ENCODE data around the gene ACOT9.
"Not testable (repeated sequence)": the region's sequence is repeated elsewhere in the genome, so short reads cannot be mapped to it uniquely, and the experiment has no call there.

The ACOT9 gene

DNA sequence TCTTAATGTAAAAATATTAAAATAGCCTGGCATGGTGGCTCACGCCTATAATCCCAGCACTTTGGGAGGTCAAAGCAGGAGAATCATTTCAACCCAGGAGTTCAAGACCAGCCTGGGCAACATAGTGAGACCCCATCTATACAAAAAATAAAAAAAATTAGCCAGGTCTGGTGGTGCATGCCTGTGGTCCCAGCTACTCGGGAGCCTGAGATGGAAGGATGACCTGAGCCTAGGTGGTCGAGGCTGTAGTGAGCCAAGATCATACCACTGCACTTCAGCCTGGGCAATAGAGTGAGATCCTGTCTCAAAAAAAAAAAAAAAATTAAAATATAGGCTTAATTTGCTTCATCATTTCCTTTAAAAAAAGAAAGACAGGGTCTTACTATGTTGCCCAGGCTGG, 66.6 kb downstream of the ACOT9 start:
- DNase-seq, result not testable (repeated sequence)

DNA sequence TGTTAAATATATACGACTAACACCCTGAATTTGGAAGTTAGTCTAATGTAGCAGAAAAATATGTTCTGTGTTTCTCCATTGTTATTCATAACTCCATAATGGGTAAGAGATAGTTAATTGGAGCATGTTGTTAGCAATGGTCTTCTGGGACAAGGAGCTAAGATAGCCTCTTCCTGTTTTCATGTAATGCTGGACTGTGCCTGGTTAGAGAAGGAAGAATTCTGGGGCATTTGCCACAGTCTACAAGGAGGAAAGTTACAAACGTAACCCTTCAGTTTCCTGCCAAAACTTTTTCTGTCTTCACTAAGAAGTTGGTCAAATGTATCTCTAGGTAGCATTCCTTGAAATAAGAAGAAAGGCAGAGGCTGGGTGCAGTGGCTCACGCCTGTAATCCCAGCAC, 70.0 kb downstream of the ACOT9 start:
- DNase-seq, result no peak

DNA sequence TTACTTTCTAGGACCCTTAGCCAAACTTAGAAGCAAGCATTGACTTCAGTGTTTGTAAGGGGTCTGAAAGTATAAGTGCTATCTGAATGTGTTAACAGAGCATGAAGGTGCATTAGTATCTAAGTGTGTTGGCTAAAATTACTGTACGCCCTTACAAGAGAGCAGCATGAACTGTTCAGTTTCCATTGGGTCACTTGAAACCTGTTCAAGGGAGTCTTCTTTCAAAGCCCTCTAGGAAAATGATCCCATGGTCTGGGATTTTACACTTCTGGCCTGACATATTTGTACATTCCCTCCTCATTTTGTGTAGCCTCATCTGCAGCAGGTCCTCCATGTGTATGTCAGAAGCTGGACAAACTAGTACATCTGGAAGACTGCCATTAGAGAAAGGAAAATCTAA, 72.5 kb downstream of the ACOT9 start:
- DNase-seq, result no peak

DNA sequence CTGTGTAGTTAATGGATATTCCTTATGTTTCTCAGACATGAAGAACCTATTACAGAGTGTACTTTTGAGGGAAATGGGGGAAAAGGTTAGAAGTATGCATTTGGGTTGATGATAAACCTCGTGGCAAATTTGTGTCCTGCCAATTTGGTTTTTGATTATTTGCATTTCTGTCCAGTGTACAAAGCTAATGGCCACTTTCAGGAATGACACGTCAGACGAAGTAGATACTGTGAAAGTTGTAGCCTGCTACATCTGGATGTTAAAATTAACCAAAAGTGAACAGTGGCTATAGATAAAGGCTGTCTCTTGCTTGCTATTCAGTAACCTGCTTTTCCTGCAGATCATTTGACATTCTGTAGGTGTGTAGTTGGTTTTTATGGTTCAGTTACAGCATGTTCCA, 74.7 kb downstream of the ACOT9 start:
- DNase-seq, result no peak

DNA sequence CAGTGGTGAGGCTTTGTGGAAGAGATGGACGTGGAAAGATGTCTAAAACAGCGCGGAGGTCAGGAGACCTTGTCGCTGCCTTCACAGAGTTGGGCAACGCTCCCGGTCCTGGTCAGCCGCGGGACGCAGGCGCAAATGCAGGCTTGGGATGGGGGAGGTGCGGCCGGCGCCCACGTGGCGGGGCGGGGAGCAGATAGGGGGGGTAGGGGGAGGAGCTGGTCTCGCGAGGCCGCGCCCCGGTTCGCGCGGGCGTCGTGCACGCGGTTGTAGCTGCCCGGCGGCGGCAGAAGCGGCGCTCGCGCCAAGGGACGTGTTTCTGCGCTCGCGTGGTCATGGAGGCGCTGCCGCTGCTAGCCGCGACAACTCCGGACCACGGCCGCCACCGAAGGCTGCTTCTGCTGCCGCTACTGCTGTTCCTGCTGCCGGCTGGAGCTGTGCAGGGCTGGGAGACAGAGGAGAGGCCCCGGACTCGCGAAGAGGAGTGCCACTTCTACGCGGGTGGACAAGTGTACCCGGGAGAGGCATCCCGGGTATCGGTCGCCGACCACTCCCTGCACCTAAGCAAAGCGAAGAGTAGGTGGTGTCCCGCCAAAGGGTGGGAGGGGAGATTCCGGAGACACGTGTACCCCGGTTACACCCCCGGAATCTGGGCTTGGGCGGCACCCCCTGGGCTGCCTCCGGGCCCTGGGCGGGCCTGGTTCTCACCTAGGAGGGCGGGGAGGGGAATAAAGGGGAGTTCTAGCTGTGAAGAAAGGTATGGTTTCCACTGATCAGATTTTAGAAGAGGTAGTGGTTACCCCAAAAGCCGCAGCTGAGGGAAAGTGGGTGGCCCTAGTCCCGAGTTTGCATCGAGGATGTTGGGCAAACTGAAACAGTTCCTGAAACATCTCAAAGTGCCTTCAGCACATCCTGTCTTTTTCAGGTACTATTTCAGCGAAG, 75.6 kb downstream of the ACOT9 start, which contains the start of gene PRDX4:
Gene PRDX4, plus strand, starts transcription at position 255 of the 939 bp plus-strand sequence. Its CDS starts 78 bp downstream, at position 333.
- DNase-seq, result peak; percentile 80

DNA sequence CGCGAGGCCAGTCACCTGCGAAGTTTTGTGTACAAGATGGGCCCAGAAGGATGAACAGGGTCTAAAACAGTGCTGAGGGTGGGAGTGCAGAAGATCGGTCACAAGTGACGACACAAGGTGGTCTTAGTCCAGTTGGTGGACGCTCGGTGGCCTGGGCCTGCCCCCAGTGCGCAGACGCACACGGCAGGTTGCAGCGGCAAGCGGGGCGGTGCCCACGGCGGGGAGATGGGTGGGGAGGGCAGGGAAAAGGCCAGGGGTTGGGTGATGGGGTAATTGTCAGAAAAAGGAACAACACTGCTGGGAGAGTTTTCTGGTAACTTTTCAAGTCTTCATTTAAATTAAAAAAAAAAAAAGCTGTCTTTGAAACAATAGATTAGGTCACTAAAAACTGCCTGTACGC, 76.8 kb downstream of the ACOT9 start:
- no peak for DNase-seq

DNA sequence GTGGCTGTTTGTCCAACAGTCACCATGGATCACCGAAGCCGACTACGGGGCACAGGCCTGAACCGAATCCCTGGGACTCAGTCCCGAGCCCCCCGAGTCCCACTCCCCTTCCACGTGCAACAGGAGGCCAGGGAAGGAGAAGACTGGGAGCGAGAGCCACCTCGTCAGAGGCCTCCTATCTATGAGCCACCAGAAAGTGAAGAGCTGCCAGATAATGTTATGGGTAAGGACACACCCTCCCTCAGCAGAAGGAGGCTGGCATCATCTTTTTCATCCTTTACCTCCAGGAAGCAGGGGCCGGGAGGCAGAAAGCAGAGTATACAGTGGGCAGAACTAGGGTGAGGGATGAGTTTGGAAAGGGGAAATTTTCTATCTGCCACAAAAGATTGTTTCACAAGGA, 78.6 kb downstream of the ACOT9 start:
- DNase-seq, result no peak

DNA sequence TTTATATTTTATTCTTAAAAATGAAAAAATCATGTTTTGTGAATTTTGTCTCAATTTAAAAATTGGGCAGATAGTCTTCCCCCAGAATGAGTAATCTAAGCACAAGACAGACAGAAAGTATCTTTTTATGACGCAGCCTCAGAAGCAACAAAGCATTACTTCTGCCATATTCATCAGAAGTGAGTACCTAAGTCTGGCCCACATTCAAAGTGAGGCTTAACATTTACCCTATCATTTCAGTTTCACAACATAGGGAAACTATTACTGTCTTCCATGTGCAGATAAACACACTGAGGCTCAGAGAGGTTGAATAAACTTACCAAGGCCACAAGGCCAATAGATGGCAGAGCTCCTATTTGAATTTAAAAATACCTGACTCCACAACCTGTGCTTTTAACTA, 80.2 kb downstream of the ACOT9 start:
- no peak for DNase-seq

DNA sequence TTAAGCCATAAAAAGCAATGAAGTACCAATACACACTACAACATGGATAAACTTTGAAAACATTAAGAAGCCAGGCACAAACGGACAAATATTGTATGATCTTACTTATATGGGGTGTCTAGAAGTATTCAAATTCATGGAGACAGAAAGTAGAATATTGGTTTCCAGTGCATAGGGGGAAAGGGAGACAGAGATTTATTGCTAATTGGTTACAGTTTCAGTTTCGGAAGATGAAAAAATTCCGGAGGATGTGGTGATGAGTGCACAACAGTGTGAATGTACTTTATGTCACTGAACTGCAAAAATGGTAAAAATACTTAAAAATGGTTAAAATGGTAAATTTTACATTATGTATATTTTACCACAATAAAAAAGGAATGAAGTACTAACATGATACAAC, 80.9 kb downstream of the ACOT9 start:
- DNase-seq, result no peak

DNA sequence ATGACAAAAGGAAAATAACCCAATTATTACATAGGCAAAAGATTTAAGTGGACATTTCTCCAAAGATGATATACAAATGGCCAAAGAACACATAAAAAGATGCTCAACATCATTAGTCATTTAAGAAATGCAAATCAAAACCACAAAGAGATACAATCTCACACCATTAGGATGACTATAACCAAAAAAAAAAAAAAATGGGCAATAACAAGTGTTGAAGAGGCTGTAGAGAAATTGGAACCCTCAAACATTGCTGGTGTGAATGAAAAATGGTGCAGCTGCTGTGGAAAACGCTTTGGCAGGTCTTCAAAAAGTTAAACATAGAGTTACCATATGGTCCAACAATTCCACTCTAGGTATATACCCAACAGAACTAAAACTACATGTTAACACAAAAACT, 81.4 kb downstream of the ACOT9 start:
- no peak for DNase-seq

DNA sequence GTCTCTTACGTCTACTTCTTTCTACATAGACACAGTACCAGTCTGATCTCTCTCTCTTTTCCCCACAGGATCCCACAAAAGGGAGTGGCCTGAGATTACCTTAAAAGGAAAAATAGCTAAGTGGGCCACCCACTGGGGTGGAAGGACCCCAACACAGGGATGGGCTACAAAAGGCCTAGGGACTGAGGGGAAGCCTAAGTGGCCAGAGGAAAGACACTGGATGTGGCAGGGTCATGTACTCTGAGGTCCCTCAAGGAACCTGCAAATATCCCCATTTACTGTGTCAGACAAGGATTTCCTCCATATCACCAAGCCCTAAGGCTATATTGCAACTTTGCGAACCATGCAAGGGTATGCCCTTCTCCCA, 82.3 kb downstream of the ACOT9 start:
- DNase-seq, result no peak

DNA sequence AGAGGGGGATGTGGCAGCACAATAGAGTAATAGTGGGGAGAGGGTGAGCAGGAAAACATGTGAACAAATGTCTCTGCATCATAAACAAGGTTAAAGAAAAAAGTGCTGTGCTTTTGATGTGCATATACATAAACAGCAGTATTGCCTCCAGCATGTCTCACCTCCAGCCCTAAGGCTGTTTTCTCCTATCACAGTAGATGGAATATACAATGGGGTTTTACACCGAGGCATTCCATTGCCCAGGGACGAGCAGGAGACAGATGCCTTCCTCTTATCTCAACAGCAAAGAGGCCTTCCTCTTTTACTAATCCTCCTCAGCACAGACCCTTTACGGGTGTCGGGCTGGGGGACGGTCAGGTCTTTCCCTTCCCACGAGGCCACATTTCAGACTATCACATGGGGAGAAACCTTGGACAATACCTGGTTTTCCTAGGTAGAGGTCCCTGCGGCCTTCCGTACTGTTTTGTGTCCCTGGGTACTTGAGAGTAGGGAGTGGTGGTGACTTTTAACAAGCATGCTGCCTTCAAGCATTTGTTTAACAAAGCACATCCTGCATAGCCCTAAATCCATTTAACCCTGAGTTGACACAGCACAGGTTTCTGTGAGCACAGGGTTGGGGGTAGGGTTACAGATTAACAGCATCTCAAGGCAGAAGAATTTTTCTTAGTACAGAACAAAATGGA, 82.9 kb downstream of the ACOT9 start:
- DNase-seq, result not testable (repeated sequence)

DNA sequence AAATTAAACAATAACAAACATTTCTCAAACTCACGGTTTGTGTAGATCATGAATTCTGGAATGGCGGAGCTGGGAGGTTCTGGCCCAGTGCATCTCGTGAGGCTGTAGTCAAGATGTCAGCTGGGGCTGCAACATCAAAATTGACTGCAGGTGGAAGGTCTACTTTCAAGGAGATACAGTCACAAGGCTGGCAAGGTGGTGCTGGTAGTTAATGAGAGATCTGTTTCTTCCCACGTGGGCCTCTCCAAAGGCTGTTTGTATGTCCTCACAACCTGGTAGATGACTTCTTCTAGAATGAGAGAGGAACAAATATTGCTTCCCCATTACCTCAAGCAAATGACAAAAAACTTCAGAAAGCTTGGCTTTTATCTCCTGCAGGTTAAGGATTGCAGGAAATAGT, 83.7 kb downstream of the ACOT9 start:
- no peak for DNase-seq

DNA sequence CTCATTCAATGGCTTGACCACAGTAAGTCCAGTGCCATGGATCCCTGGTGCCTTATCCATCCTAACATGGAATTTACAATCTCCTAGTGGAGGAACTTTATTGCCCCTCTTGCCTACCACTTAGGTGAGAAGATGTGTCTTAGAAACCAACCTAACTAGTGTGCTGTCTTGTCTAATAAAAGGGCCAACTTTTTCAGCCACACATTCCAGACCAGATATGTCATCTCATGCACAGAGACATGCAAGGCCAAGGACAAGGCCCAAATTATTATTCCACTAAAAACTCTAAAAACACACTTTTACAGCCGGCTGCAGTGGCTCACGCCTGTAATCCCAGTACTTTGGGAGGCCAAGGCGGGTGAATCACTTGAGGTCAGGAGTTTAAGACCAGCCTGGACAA, 86.4 kb downstream of the ACOT9 start:
- no peak for DNase-seq

DNA sequence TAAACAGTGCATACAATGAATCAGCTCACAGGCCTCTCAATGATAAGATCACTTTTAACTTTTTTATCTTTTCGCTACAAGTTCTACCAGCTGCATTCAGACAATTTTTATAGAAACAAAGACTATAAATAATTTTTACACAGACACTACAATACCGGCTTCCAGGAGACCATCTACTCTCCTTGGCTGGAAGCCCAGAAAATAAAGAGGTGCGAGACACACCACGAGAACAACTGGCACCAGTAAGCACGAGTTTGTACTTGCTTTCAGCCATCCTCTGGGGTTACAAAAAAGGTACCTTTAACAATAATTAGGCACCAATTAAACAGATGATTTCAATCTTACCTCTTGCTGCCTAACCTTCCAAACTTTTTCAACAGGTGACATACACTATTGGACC, 87.0 kb downstream of the ACOT9 start:
- DNase-seq, result no peak

Measured in CD4-positive, alpha-beta T cell treated with Interleukin-15 for 1 hour (primary cell).